ENCODE measurements around the gene KPRP. TPM values are rescaled to one million over a fixed set of nuclear protein-coding genes. Genes with fewer than 3 reads are reported as not detected.

Gene KPRP
- total RNA-seq, 1 donor from 2014 or later, result not detected

GRCh38 chr1:152768847-152769533, 11.2 kb downstream of the KPRP start:
- intact Hi-C loops (cut with DNase I), result no loop called here
- DNase-seq (ENCODE audit: low spot score), result no peak

DNA sequence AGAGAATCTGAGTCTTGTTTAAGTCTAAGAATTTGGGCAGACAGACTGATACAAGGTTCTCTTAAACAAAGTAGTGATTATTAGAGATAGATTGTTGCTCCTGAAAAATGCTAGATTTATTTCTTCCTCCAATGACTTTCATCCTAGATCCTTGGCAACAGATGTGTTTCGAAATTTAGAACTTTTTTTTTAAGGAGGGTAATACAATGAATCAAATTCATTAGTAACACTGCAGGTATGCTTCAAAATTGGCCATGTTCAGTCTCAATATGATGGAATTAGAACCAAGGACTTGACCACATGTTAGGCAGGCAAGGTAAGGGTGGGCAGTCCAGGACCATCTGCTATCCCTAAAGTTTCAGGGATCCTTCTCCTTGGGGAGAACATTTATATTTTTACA, 12.6 kb downstream of the KPRP start:
- intact Hi-C loops (cut with DNase I), result no loop called here
- no peak for DNase-seq (ENCODE audit: low spot score)

DNA sequence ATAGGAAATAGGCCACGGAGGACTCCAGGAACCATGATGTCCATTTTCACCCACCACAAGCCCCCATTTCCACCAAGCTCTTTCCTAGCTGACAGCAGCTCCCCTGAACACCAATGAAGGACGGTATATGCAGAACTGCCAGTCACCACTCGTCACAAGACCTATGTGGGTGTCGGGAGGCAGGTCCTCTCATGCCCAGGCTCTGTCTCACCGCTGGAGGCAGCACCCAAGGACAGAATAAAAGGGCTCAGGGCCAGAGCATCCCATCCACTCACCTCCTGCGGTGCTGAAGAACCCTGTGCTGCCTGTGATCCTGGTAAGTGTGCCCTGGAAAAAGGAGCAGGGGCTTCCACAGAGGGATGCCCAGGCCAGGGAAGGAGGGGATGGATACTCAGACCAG, 17.1 kb downstream of the KPRP start, which contains the start of gene LCE1F:
LCE1F (plus strand) TSS at position 266 of the 400 bp plus-strand sequence. CDS start 1,232 bp downstream, outside the sequence.
- intact Hi-C loops (cut with DNase I), result no loop called here
- DNase-seq (ENCODE audit: low spot score), result no peak

GRCh38 chr1:152776361-152776760, 18.5 kb downstream of the KPRP start:
- intact Hi-C loops (cut with DNase I), result no loop called here
- no peak for DNase-seq (ENCODE audit: low spot score)

- DNase-seq (ENCODE audit: low spot score), result no peak
- intact Hi-C loops (cut with DNase I), result no loop called here
Measured at GRCh38 chr1:152777510-152778137, 19.8 kb downstream of the KPRP start.

DNA sequence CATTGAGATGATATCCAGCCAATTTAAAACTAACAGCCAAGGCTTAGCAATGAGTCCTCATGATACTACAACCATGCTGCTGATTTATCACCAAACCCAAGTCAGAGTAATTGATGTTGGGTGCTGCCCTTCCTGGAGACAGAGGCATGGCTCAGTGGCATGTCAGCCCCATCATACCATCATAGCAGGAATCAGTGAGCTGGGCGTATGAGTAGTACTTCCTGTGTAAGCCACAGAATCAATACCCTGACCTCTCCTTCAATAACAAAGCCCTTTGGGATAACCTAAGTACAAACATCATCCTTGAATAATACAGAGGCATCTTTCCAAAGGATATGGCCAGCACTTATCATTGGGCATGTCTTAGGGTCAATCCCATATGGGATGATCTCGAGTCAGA, 25.3 kb downstream of the KPRP start:
- DNase-seq (ENCODE audit: low spot score), result no peak
- intact Hi-C loops (cut with DNase I), result no loop called here

- intact Hi-C loops (cut with DNase I), result no loop called here
- no peak for DNase-seq (ENCODE audit: low spot score)
Measured at GRCh38 chr1:152786077-152786476, 28.3 kb downstream of the KPRP start, which contains the start of gene LCE1E. Gene LCE1E, plus strand, starts transcription at chr1:152786257. Its CDS starts 1,043 bp downstream, at chr1:152787300.

DNA sequence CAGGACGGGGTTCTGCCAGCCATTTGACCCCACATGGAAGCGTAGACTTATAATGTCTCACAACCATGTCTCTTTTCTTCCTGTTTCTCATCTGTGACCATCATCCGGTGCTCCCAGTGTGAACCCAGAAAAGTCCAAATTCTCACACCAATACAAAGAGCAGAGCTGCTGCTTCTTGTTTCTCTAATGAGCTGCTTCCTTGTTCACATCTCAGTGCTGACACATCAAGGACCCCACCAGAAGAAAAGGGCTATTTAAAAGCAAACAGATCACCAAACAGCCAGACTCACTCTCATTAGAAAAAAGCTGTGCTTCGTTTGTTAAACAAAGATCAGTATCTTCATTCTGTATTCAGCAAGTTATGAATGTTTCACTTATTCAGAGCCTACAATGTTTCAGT, 37.9 kb downstream of the KPRP start:
- no peak for DNase-seq (ENCODE audit: low spot score)
- intact Hi-C loops (cut with DNase I), result no loop called here

DNA sequence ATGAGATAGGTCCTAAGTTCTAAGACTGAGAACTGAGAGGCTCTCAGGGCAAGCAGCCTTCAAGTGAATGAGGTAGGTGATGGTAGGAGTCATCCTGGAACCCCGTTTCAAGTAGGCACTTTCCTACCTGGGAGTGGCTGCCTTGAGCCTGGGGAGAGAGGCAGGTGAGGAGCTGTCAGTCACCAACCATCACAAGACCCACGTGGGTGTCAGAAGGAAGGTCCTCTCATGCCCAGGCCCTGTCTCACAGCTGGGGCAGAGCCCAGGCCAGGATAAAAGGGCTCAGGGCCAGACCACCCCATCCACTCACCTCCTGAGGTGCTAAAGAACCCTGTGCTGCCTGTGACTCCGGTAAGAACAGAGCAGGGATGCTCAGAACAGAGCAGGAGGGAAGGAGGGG, 38.6 kb downstream of the KPRP start, which contains the start of gene LCE1D:
LCE1D (plus strand) TSS at position 301 of the 400 bp plus-strand sequence. CDS start 1,074 bp downstream, outside the sequence.
- intact Hi-C loops (cut with DNase I), result no loop called here
- DNase-seq (ENCODE audit: low spot score), result no peak

DNA sequence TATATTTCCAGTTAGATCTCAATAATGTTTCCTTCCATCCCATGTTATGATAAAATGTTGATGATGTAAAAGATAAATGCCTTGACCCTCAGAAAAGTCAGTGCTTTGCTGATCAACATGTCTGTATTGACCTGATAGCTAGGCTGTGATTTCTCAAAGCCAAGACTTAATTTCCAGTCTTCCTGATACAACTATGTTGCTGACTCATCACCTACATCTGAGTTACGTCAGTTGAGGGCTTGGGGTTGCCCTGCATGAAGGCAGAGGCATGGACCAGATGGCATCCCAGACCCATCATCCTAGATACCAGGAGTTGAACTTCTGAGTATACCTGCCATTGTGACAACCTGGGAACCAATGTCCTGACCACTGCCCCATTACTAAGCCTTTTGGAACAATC, 43.5 kb downstream of the KPRP start:
- intact Hi-C loops (cut with DNase I), result no loop called here
- no peak for DNase-seq (ENCODE audit: low spot score)

DNA sequence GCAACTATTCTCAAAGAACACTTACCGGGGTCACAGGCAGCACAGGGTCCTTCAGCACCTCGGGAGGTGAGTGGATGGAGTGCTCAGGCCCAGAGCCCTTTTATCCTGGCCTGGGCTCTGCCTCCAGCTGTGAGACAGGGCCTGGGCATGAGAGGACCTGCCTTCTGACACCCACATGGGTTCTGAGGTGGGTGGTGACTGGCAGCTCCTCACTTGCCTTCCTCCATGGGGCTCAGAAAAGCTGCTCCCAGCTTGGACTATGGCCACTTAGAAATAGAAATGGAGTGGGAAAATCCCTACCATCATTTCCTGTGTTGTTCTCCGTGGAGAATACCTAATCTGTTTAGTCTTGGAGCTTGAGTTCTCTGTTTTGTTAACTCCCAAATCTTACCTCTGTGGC, 48.8 kb downstream of the KPRP start, which contains the start of gene LCE1C:
LCE1C (minus strand) TSS at position 76 of the 400 bp plus-strand sequence. CDS start 1,173 bp downstream, outside the sequence.
- DNase-seq (ENCODE audit: low spot score), result no peak
- intact Hi-C loops (cut with DNase I), result no loop called here

- intact Hi-C loops (cut with DNase I), result no loop called here
- no peak for DNase-seq (ENCODE audit: low spot score)
Measured at GRCh38 chr1:152811050-152811449, 53.2 kb downstream of the KPRP start.

Other genes with a start within 250 kb of the KPRP start
- not detected for gene LCE5A, start 247.2 kb upstream of the KPRP start, total RNA-seq
- not detected for gene CRCT1, start 243.5 kb upstream of the KPRP start, total RNA-seq
- gene LCE3E, start 191.2 kb upstream of the KPRP start, total RNA-seq, result not detected
- gene LCE3D, start 177.5 kb upstream of the KPRP start, total RNA-seq, result not detected
- not detected for gene LCE3C, start 157.8 kb upstream of the KPRP start, total RNA-seq
- gene LCE3B, start 144.2 kb upstream of the KPRP start, total RNA-seq, result not detected
- gene LCE3A, start 134.9 kb upstream of the KPRP start, total RNA-seq, result not detected
- not detected for gene LCE2D, start 94.6 kb upstream of the KPRP start, total RNA-seq
- gene LCE2C, start 82.7 kb upstream of the KPRP start, total RNA-seq, result not detected
- gene LCE2B, start 71.9 kb upstream of the KPRP start, total RNA-seq, result not detected
- gene LCE2A, start 59.7 kb upstream of the KPRP start, total RNA-seq, result not detected
- not detected for gene LCE4A, start 49.9 kb upstream of the KPRP start, total RNA-seq
- gene LCE1F, start 17.1 kb downstream of the KPRP start, total RNA-seq, result not detected
- gene LCE1E, start 28.2 kb downstream of the KPRP start, total RNA-seq, result not detected
- gene LCE1D, start 38.7 kb downstream of the KPRP start, total RNA-seq, result not detected
- gene LCE1C, start 48.6 kb downstream of the KPRP start, total RNA-seq, result not detected
- not detected for gene LCE1B, start 53.9 kb downstream of the KPRP start, total RNA-seq
- gene LCE1A, start 69.4 kb downstream of the KPRP start, total RNA-seq, result not detected
- gene LCE6A, start 84.8 kb downstream of the KPRP start, total RNA-seq, result not detected
- gene LCE7A, start 102.0 kb downstream of the KPRP start, total RNA-seq, result not detected
- gene SMCP, start 120.3 kb downstream of the KPRP start, total RNA-seq, result not detected
- gene IVL, start 150.5 kb downstream of the KPRP start, total RNA-seq, result not detected
- not detected for gene SPRR5, start 189.2 kb downstream of the KPRP start, total RNA-seq
- gene SPRR4, start 212.6 kb downstream of the KPRP start, total RNA-seq, result not detected
- not detected for gene SPRR1A, start 226.1 kb downstream of the KPRP start, total RNA-seq
- not detected for gene SPRR3, start 243.7 kb downstream of the KPRP start, total RNA-seq

Data from cardiac septum (tissue), 1 donor.